Esophagus muscularis mucosa (tissue), 4 donors: ENCODE data around the gene BCL7C. TPM values are rescaled to one million over a fixed set of nuclear protein-coding genes. Genes with fewer than 3 reads are reported as not detected.

ENCODE experiments used
- DNase-seq: peaks from one replicate; pipeline ENCODE4 v3.0.0-alpha.2; 2017; ENCODE audit errors: extremely low spot score
- H3K27ac ChIP-seq, 4 donors: fragments of 200-600 bp; sonication (generic); replicated peaks in 1 of 4; 1 replicate in 3 of 4; 2 replicates in 1 of 4; pipeline ENCODE4 v1.5.1; 2016 to 2019; ENCODE audit warnings: mild to moderate bottlenecking in 1 of 4
- H3K27me3 ChIP-seq, 4 donors: fragments of 200-600 bp; sonication (generic); one replicate each; pipeline versions ENCODE4 v1.5.1 to v1.6.0; 2016 to 2019
- H3K36me3 ChIP-seq, 4 donors: fragments of 200-600 bp; sonication (generic); one replicate each; pipeline ENCODE4 v1.5.1; 2016 to 2019
- H3K4me1 ChIP-seq, 4 donors: fragments of 200-600 bp; sonication (generic); one replicate each; pipeline ENCODE4 v1.5.1; 2016 to 2019
- H3K4me3 ChIP-seq, 4 donors: fragments of 200-600 bp; sonication (generic); 1 replicate in 2 of 4; 2 replicates in 2 of 4; pipeline ENCODE4 v1.5.1; 2016 to 2019; ENCODE audit warnings: mild to moderate bottlenecking in 4 of 4, moderate library complexity in 1 of 4
- H3K9me3 ChIP-seq, 4 donors: fragments of 200-600 bp; sonication (generic); 1 replicate in 3 of 4; 2 replicates in 1 of 4; pipeline ENCODE4 v1.5.1; 2016 to 2019
- EP300 ChIP-seq: sonication (generic); formaldehyde crosslinking; IDR thresholded peaks from one replicate; pipeline ENCODE4 v1.6.1; 2017; ENCODE audit warnings: antibody characterized with exemption
- POLR2A ChIP-seq: fragments of 450-650 bp; IDR thresholded peaks from one replicate; pipeline ENCODE4 v1.6.1; 2017; ENCODE audit warnings: antibody characterized with exemption, moderate library complexity, mild to moderate bottlenecking, low read depth
- POLR2AphosphoS5 ChIP-seq, 2 donors: sonication (generic); formaldehyde crosslinking; IDR thresholded peaks; one replicate each; pipeline ENCODE4 v1.6.1; 2017; ENCODE audit warnings: antibody characterized with exemption in 2 of 2
- WGBS: methylation state at CpG from one replicate; pipeline ENCODE4 v1.1.5; 2018; 5-methylcytosine and 5-hydroxymethylcytosine counted together
- intact Hi-C: fragments of 100-400 bp; cut with DNase I; formaldehyde crosslinking; loops from one replicate; pipeline ENCODE4 v1.15.1; 2023
- total RNA-seq, 4 donors: library from RNA; depleted of rRNA; stranded (reverse); fragments of >200 nt; gene quantifications; one replicate each; pipeline versions ENCODE4 v1.1.0 to v1.2.1, GENCODE V29; 2016
- TF ChIP-seq, protein P1 (sequence below), 3 experiments: fragments of 200-600 bp in 2 of 3; fragments of 450-650 bp in 1 of 3; sonication (generic) in 2 of 3; IDR thresholded peaks; one replicate each; pipeline ENCODE4 v1.5.1; 2017 to 2019; ENCODE audit warnings: antibody characterized with exemption in 3 of 3, mild to moderate bottlenecking in 2 of 3, moderate library complexity in 1 of 3

Gene BCL7C
- total RNA-seq, 4 donors from 2014 or later = 42.1 to 57.9 (median 45.5) TPM

DNA sequence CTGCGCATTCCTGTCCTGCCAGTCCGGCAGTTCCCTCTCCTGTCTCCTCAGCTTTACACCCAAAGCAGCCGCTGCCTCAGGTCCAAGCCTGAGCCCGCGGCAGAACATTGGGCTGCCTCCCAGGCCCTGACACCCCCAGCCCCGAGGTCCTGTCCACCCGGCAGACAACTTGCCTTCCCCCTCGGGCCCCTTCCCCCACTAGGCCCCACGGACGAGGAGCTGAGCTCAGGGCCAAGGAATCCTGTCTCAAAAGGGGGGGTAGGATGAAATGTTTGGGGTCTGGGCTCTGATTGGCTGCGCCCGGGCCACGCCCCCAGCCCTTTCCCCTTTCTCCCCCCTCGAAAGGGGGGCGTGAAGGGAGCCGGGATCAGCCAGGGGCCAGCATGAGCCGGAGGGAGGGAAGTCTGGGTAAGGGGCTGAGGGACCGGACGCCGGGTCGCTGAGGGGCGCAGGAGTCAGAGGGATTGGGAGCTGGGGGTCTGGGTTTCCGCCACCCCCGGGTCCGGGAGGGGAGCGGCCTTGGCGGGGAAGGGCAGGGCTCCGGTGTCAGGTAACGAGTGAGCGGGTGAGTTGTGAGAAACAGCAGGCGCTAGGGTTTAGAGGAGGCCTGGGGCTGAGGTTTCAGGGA lies 2.5 kb upstream of the BCL7C start, which contains the start of gene CTF1:
TSS of gene CTF1 (plus strand) at position 354 of the 628 bp plus-strand sequence. CDS start at position 384, 30 bp downstream.
- peak; percentile 95 for DNase-seq
- Histone ChIP-seq H3K27ac (peak within 1 kb of the TSS; percentile 96 to 99 (median 98)), H3K27me3 (no peaks in the 10 kb centered on the region), H3K4me1 (peaks cover 35 to 55% (median 49%) of the 10 kb centered on the region in 4 donors), H3K36me3 (peaks cover 0 to 14% (median 10%) of the 10 kb centered on the region in 4 donors), H3K4me3 (peak within 1 kb of the TSS; percentile 63 to 71 (median 68)), H3K9me3 (no peaks in the 10 kb centered on the region)
- 18% methylated on average over 25 of the region's 31 CpGs for WGBS
- TF ChIP-seq POLR2A = peak; percentile 19
- peak; percentile 73 to 89 for TF ChIP-seq POLR2AphosphoS5 (IDR thresholded peaks at IDR 0.05)
- TF ChIP-seq, protein P1, sequence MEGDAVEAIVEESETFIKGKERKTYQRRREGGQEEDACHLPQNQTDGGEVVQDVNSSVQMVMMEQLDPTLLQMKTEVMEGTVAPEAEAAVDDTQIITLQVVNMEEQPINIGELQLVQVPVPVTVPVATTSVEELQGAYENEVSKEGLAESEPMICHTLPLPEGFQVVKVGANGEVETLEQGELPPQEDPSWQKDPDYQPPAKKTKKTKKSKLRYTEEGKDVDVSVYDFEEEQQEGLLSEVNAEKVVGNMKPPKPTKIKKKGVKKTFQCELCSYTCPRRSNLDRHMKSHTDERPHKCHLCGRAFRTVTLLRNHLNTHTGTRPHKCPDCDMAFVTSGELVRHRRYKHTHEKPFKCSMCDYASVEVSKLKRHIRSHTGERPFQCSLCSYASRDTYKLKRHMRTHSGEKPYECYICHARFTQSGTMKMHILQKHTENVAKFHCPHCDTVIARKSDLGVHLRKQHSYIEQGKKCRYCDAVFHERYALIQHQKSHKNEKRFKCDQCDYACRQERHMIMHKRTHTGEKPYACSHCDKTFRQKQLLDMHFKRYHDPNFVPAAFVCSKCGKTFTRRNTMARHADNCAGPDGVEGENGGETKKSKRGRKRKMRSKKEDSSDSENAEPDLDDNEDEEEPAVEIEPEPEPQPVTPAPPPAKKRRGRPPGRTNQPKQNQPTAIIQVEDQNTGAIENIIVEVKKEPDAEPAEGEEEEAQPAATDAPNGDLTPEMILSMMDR (IDR thresholded peaks at IDR 0.05) = no peak
- intact Hi-C loops = no loop called here

DNA sequence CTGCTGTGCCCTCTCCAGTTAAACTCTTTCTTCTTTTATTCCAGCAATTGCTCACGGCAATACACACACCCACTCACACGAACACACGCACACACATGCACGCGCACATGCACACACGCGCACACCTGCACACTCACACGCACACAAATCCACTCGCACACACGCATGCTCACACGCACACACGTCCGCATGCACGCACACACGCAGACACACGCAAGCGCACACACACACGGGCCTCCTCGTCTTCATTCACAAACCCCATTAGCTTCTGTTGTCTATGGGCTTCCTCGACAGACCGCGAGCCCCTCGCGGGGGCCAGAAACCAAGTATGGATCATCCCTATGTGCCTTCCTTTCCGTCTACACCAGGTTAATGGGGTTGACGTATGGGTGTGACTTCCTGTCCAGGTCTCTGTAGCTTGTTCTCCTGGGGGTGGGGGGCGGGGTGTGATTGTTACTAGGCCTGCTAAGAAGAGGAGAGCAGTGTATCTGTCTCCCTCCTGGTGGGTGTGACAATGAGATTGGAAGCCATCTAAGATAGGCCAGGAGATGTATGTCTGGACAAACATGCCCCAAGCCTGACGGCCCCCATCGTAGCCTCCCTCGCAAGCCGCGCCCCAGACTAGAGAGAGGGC lies 1.9 kb upstream of the BCL7C start:
- H3K4me1 ChIP-seq = peaks cover 35 to 48% (median 45%) of the 10 kb centered on the region in 4 donors
- peak overlapping the region; percentile 96 to 99 (median 98) for H3K27ac ChIP-seq
- H3K27me3 ChIP-seq = no peaks in the 10 kb centered on the region
- WGBS = 52% methylated on average over 30 of the region's 32 CpGs
- no peaks in the 10 kb centered on the region for H3K9me3 ChIP-seq
- TF ChIP-seq POLR2AphosphoS5 (IDR thresholded peaks at IDR 0.05) (no peak), POLR2A (no peak), EP300 (no peak)
- TF ChIP-seq, protein P1 (IDR thresholded peaks at IDR 0.05) = no peak
- intact Hi-C loops = no loop called here
- H3K4me3 ChIP-seq = peak overlapping the region; percentile 63 to 71 (median 68)
- peaks cover 0 to 20% (median 16%) of the 10 kb centered on the region in 4 donors for H3K36me3 ChIP-seq
- no peak for DNase-seq

DNA sequence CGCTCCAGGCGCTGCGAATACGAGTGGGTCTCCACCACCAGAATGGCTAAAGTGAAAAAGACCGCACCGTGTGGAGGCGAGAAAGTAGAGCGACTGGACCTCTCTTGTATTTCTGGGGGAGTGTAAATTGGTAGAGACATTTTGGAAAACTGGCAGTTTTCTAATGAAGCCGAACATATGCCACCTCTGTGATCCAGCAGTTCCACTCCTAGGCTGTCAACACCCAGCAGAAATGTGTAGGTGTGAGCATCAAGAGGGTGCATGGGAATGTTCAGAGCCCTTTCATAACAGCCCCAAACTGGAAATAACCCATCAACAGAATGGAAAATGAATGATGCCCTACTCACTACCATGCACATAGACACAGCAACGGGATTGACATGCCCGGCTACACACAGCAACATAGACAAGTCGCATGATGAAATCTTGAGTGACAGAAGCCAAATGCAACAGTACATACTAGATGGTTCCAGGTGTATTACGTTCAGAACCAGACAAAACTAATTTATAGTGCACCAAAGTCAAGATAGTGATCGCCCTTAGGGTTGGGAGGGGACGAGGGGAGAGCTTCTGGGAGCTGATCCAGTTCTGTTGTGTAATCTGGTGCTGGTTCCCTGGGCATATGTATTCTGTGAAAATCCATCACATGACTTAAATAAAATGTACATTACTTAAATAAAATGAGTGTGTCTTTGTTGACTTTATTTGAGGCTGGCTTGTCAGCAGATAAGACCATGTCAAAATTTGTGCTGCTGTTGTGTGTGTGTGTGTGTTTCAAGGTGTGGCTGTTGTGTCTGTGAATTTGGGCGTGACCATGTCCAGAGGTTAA lies 877 bp upstream of the BCL7C start:
- Histone ChIP-seq H3K27ac (peak overlapping the region; percentile 96 to 99 (median 98)), H3K27me3 (no peaks in the 10 kb centered on the region), H3K36me3 (peaks cover 0 to 30% (median 25%) of the 10 kb centered on the region in 4 donors), H3K9me3 (no peaks in the 10 kb centered on the region), H3K4me3 (peak overlapping the region; percentile 70 to 89 (median 82)), H3K4me1 (peaks cover 35 to 48% (median 44%) of the 10 kb centered on the region in 4 donors)
- TF ChIP-seq EP300 = no peak
- TF ChIP-seq, protein P1 (IDR thresholded peaks at IDR 0.05) = no peak
- intact Hi-C loops = no loop called here
- DNase-seq = no peak
- WGBS = 38% methylated on average over 16 of the region's 16 CpGs

DNA sequence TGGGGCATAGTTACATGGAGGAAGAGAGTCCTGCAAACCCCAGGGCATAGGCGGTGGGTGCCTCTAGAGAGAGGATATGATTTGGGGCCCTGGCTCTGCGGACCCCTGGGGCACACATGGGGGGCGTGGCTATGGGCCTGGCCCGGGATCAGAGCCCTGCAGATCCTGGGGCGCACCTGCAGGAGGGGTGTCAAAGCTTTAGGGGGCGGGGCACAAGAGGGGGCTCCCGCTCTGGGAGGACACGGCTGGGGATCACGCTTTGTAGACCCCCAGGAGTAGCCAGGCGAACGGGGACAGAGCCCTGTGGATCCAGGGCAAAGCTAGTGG lies 497 bp downstream of the BCL7C start:
- Histone ChIP-seq H3K36me3 (peaks cover 0 to 40% (median 38%) of the 10 kb centered on the region in 4 donors), H3K4me1 (peaks cover 35 to 48% (median 44%) of the 10 kb centered on the region in 4 donors), H3K4me3 (peak overlapping the region; percentile 70 to 89 (median 82)), H3K27me3 (no peaks in the 10 kb centered on the region), H3K9me3 (no peaks in the 10 kb centered on the region), H3K27ac (peak overlapping the region; percentile 96 to 99 (median 98))
- intact Hi-C loops = no loop called here
- no peak for TF ChIP-seq POLR2AphosphoS5 (IDR thresholded peaks at IDR 0.05)
- no peak for TF ChIP-seq POLR2A
- 6% methylated on average over 5 of the region's 11 CpGs for WGBS
- no peak for DNase-seq
